PC-9 (cell line): ENCODE results near the gene RCAN1.

ENCODE experiments used
- EZH2 ChIP-seq: fragments of 200-600 bp; sonication (generic); IDR thresholded peaks from 2 replicates; pipeline ENCODE4 v1.8.0; 2017; ENCODE audit warnings: antibody characterized with exemption, low read depth
- TF ChIP-seq, protein P1 (sequence below): fragments of 200-600 bp; sonication (generic); conservative IDR thresholded peaks from 2 replicates; pipeline ENCODE4 v1.6.1; 2017; ENCODE audit warnings: mixed run types, antibody characterized with exemption, mild to moderate bottlenecking, moderate library complexity

- TF ChIP-seq, protein P1, sequence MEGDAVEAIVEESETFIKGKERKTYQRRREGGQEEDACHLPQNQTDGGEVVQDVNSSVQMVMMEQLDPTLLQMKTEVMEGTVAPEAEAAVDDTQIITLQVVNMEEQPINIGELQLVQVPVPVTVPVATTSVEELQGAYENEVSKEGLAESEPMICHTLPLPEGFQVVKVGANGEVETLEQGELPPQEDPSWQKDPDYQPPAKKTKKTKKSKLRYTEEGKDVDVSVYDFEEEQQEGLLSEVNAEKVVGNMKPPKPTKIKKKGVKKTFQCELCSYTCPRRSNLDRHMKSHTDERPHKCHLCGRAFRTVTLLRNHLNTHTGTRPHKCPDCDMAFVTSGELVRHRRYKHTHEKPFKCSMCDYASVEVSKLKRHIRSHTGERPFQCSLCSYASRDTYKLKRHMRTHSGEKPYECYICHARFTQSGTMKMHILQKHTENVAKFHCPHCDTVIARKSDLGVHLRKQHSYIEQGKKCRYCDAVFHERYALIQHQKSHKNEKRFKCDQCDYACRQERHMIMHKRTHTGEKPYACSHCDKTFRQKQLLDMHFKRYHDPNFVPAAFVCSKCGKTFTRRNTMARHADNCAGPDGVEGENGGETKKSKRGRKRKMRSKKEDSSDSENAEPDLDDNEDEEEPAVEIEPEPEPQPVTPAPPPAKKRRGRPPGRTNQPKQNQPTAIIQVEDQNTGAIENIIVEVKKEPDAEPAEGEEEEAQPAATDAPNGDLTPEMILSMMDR, result no peak
- no peak for TF ChIP-seq EZH2
Measured at GRCh38 chr21:34583926-34584563, 30.9 kb downstream of the RCAN1 start.
